ENCODE data around the gene CERT1.
A peak's percentile ranks its signal among the peaks of the same experiment; 100 is the strongest.
"Not testable (repeated sequence)": the region's sequence is repeated elsewhere in the genome, so short reads cannot be mapped to it uniquely, and the experiment has no call there.

Gene CERT1

GRCh38 chr5:75522025-75522424 is 10.6 kb upstream of the CERT1 start:
- no peak for DNase-seq

DNA sequence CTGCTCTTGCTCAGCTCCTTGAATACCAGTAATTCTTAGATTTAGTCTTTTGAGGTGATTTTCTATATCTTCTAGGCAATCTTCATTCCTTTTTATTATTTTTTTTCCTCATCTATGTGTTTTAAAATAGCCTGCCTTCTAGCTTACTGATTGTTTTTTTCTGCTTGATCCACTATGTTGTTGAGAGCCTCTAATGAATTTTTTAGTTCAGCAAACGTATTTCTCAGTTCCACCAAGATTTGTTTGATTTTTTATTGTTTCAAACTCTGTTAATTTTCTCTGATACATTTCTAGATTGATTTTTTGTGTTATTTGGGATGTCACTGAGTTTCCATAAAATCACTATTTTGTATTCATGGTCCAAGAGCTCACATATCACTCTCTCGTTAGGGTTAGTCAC is 9.8 kb upstream of the CERT1 start:
- no peak for DNase-seq

DNA sequence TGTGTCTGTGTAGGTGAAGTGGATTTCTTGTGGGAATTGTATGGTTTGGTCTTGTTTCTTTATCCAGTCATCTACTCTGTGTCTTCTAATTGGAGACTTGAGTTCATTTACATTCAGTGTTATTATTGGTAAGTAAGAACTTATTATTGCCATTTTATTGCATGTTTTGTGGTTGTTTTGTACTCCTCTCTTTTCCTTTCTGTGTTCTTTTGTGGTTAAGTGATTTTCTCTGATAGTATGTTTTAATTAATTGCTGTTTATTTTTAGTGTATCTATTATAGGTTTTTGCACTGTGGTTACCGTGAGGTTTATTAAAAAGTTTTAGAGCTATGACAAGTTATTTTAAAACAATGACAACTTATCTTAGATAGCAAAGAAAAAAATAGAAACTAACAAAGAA is 8.3 kb upstream of the CERT1 start:
- no peak for DNase-seq

DNA sequence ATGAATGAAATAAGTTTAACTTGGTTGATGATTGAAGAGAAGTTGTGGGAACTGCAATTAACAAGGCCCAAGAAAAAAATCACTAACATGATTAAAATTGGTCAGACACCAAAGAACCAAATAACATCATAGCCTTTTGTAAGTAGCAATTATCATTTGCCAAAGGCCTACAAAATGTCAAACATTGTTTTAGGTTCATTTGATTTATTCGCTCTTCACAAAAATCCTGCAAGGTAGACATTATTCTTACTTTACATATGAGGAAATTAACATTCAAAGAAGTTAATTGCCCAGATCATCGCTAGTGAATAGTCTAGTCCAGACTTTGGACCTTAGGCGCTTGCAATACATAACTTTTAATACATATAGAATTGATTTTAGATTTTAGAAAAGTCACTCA is 2.9 kb upstream of the CERT1 start:
- DNase-seq = no peak

GRCh38 chr5:75513841-75514240 is 2.4 kb upstream of the CERT1 start:
- no peak for DNase-seq

- peak; percentile 40 for DNase-seq
Observed at GRCh38 chr5:75512383-75513074, 1.1 kb upstream of the CERT1 start.

DNA sequence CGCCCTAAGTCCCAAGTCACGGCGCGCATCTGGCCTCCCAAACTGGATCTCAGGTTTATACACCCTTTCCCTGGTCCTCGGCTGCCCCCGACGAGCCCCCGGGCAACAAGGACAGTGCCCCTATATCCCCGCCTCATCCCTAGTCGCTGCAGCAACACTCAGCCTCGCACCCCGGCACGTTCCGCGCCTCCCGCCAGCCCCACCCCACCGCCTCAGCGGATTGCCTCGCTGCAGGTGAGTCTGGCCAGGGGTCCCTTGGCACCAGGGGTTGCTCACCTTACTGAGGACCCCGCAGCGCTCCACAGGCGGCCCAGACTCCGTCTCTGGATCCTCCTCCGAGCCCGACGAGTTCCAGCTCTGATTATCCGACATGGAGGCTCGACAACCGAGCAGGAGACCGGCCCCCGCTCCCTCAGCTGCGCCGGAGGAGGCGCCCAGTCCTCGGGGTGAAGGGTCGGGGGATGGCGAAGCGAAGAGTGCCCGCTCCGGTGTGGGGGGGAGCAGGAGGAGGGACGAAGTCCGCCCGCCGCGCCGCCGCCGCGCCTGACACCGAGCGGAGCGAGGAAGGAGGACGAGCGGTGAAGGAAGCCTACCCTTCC is 494 bp downstream of the CERT1 start:
- DNase-seq = peak; percentile 76

DNA sequence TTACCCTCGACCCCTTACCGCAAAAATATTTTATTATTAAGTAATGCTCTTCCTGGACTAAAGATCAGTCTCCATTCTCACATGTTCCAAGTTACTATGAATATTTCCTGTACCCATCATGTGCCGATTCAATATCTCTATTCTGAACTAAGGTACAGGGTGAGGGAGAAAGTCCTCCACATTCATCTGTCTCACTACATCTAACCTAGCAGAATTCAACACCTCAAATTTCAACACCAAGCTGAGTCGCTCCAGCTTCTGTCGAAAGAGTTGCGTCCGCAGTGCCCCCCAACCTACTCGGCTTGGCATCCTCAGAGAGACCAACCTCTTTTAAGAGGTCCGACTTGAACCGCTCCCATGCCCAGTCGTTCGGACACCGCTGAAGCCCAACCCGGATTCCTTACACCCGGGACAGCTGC is 1.0 kb downstream of the CERT1 start:
- no peak for DNase-seq

GRCh38 chr5:75509956-75510355 is 1.5 kb downstream of the CERT1 start:
- DNase-seq = no peak

GRCh38 chr5:75509546-75509945 is 1.9 kb downstream of the CERT1 start:
- no peak for DNase-seq

GRCh38 chr5:75507841-75508240 is 3.6 kb downstream of the CERT1 start:
- DNase-seq = no peak

GRCh38 chr5:75505112-75505511 is 6.3 kb downstream of the CERT1 start:
- not testable (repeated sequence) for DNase-seq

DNA sequence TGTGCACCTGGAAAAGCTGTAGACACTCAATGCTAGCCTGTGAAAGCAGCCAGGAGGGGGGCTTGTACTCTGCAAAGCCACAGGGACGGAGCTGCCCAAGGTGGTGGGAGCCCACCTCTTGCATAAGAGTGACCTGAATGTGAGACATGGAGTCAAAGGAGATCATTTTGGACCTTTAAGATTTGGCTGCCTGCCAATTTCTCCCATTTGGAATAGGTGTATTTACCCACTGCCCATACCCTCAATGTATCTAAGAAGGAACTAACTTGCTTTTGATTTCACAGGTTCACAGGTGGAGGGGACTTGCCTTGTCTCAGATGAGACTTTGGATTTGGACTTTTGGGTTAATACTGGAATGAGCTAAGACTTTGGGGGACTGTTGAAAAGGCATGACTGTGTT is 12.6 kb downstream of the CERT1 start:
- not testable (repeated sequence) for DNase-seq

GRCh38 chr5:75498208-75498777 is 13.1 kb downstream of the CERT1 start:
- DNase-seq = no peak

GRCh38 chr5:75496026-75496425 is 15.4 kb downstream of the CERT1 start:
- no peak for DNase-seq

DNA sequence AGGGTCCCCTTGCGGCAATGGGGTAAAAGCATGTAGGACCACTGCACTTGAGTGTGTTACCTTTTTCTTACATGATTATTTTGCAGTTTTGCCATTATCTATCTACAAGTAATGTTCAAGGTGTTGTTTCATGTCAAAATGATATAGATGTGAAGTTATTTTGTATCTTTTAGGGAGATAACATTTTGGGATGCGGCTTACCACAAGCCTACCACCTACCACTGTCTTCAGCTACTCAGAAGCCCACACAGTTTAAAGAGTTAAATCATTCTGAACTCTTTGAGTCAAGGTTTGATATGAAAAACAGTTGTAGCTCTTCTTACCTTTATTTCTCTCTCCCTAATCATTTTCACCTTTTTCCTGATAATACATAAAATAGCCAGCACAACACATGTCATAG is 19.8 kb downstream of the CERT1 start:
- no peak for DNase-seq

GRCh38 chr5:75489847-75490246 is 21.6 kb downstream of the CERT1 start:
- not testable (repeated sequence) for DNase-seq

- DNase-seq = no peak
Observed at GRCh38 chr5:75484605-75485004, 26.8 kb downstream of the CERT1 start.

DNA sequence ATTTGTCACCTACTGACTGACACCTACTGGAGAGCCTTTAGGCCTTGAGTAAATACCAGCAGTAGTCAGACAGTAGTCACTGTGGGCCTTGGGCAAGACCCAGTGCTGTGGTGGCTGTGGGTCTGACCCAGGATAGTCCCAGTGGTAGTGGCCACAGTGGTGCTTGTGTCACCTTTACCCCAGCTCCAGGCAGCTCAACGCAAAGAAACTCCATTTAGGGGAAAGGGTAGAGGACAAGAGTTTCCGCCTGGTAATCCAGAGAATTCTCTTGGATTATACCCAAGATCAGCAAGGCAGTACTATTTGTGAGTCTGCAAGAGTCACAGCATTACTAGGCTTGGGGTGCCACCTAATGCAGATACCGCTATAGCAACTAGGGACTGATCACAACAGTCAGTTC is 28.9 kb downstream of the CERT1 start:
- no peak for DNase-seq

GRCh38 chr5:75481024-75481423 is 30.4 kb downstream of the CERT1 start:
- no peak for DNase-seq

DNA sequence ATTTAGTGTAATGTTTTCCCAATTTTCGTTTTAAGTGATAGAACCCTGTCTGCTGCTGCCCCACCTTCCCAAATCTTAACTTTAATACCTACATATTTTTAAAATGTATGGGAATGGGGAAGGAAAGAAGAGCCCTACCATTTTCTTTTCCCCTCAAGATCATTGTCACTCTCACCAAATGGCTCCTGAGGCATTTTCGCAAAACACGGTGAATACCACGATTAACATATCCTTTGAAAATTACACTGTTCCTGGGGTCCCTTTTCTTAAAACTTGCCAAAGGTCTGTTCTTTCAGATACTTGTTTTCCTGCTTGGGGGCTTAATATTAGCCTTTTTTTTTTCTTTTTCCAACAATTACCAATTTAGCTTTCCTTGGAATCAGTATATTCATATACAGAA is 36.1 kb downstream of the CERT1 start:
- no peak for DNase-seq

DNA sequence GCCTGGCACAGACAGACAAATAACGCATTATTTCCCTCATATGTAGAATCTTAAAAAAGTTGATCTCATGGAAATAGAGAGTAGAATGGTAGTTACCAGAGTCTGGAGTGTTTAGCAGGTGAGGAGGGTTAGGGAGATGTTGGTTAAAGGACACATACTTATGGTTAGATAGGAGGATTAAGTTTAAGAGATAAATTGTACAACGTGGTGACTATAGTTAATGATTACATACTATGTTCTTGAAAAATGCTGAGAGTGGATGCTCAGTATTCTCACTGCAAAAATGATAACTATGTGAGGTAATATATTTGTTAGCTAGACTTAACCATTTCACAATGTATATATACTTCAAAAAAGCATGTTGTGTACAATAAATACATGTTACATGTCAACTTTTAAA is 38.0 kb downstream of the CERT1 start:
- peak; percentile 8 for DNase-seq

GRCh38 chr5:75472973-75473372 is 38.5 kb downstream of the CERT1 start:
- no peak for DNase-seq

DNA sequence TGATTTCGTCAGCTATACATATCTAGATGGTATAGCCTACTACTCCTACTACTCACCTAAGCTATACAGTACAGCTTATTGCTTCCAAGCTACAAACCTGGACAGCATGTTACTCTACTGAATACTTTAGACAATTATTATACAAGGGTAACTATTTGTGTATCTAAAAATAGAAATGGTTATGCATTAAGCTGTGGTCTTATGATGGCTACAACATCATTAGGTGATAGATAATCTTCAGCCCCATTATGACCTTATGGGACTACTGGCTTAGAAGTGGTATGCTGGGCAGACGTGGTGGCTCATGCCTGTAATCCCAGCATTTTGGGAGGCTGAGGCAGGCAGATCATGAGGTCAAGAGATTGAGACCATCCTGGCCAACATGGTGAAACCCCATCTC is 40.2 kb downstream of the CERT1 start:
- DNase-seq = no peak

DNA sequence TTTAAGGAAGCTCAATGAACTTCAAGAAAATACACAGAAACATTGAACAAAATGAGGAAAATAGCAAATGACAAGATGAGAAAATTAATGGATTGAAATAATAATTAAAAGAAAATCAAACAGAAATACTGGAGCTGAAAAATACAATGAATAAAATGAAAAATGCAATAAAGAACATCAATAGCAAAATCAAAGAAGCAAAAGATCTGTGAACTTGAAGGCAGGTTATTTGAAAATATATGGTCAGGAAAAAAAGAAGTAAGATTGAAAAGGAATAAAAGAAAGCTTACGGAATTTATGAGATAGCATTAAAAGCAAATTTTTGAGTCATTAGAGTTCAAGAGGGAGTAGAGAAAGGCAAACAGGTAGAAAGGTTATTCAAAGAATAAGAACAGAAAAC is 42.4 kb downstream of the CERT1 start:
- no peak for DNase-seq
